Activated T-cell treated with anti-CD3 and anti-CD28 coated beads, Interleukin-2, amount 50 U/mL, for 72 hours (primary cell): ENCODE results near the gene FAH. TPM values are rescaled to one million over a fixed set of nuclear protein-coding genes. Genes with fewer than 3 reads are reported as not detected.

ENCODE experiments used
- ATAC-seq, 2 donors: fragments of 150-1000 bp; cut with Tn5 transposase; replicated peaks in 1 of 2; 2 replicates each; pipeline ENCODE4 v1.10.0; 2021; ENCODE audit warnings: moderate library complexity in 2 of 2, mild to moderate bottlenecking in 1 of 2
- DNase-seq, 2 donors: peaks; one replicate each; pipeline ENCODE4 v3.0.0; 2021 to 2022; ENCODE audit warnings: mixed read lengths in 1 of 2
- H3K27ac Mint-ChIP-seq: one replicate; pipeline ENCODE4 v1.8.0; 2022; ENCODE audit warnings: mild to moderate bottlenecking, moderate library complexity, mixed read lengths
- H3K27me3 Mint-ChIP-seq: one replicate; pipeline ENCODE4 v1.8.0; 2022; ENCODE audit warnings: low read depth, mixed read lengths
- H3K36me3 Mint-ChIP-seq, 2 donors: one replicate each; pipeline ENCODE4 v1.8.0; 2022; ENCODE audit warnings: mixed read lengths in 2 of 2, mild to moderate bottlenecking in 1 of 2; ENCODE audit not compliant: insufficient read depth in 2 of 2
- H3K4me1 Mint-ChIP-seq: one replicate; pipeline ENCODE4 v1.8.0; 2022; ENCODE audit warnings: low read depth, mixed read lengths
- H3K4me3 Mint-ChIP-seq, 2 donors: one replicate each; pipeline ENCODE4 v1.8.0; 2022; ENCODE audit warnings: mild to moderate bottlenecking in 2 of 2, mixed read lengths in 2 of 2, moderate library complexity in 2 of 2
- H3K9me3 Mint-ChIP-seq, 2 donors: one replicate each; pipeline ENCODE4 v1.8.0; 2022; ENCODE audit warnings: mixed read lengths in 2 of 2
- total RNA-seq, 2 donors: library from RNA; stranded (reverse); gene quantifications; one replicate each; pipeline ENCODE4 v1.2.3, GENCODE V29; 2022

The FAH gene
- total RNA-seq, 2 donors from 2014 or later: 66.3 to 74.3 TPM

DNA sequence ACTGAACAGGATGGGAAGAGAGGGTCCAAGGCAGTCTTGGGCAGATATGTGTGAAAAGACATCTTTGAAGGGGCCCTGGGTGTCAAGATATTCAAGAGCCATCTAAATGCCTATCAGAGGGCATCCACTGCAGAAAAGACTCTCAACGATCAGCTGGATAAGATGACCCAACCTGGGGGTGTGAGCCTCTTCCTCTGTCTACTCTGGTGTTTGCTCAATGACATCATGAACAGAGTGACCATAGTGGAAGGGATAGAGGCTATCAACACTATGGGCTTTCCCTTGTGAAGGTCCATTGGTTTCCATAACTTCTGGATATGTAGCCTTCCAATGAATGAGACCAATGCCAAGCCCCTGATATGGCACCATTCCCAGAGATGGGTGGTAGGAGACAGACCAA, 42.1 kb downstream of the FAH start:
- H3K27ac Mint-ChIP-seq: no peak overlapping the region
- H3K27me3 Mint-ChIP-seq: peaks cover 12% of the 10 kb centered on the region
- H3K4me3 Mint-ChIP-seq: no peak overlapping the region
- H3K4me1 Mint-ChIP-seq: no peaks in the 10 kb centered on the region
- H3K36me3 Mint-ChIP-seq: no peaks in the 10 kb centered on the region
- no peak for DNase-seq
- no peaks in the 10 kb centered on the region for H3K9me3 Mint-ChIP-seq
- ATAC-seq: no peak

DNA sequence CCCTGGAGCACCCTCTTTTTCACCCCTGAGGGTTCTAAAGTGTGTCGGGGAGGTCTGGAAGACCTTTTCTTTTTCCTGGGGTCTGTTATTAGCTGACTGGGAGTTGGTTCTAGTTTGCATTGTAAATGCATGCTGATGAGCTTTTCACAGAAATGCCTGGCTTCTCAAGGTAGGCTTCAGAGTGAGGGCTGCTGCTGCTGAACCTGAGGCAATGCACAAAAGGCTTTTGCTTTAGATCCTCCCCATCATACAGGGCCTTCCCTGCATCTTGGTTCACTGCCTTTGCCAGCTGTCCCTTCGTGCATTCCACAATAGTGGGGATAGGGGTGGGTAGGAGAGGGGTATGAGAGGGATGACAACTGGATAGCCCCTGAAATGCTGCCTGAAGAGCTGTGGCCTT, 46.6 kb downstream of the FAH start:
- ATAC-seq (no peak), DNase-seq (no peak)
- no peak overlapping the region for H3K4me3 Mint-ChIP-seq
- H3K9me3 Mint-ChIP-seq: no peaks in the 10 kb centered on the region
- H3K27ac Mint-ChIP-seq: no peak overlapping the region
- H3K4me1 Mint-ChIP-seq: no peaks in the 10 kb centered on the region
- peaks cover 16% of the 10 kb centered on the region for H3K27me3 Mint-ChIP-seq
- H3K36me3 Mint-ChIP-seq: no peaks in the 10 kb centered on the region

DNA sequence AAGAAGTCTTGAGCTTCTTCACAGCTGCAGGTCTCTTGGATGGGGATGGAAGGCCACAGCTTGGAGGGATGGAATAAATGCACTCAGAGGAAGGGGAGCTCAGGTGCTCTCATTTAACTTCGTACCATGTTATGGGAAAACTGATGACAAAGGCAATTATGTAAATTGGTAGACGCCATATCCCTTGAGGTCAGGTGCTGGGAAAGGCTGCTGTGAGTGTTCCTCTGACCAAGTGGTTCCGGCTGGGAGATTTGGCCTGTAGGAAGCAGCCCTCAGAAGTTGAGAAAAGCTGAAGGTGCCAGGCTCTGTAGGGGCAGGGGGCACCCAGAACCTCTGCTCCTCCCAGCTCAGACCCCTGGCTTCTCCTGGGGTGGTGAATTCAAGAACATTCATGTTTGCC, 47.1 kb downstream of the FAH start:
- Mint-ChIP-seq H3K9me3 (no peaks in the 10 kb centered on the region), H3K27ac (no peak overlapping the region), H3K27me3 (peaks cover 19% of the 10 kb centered on the region)

DNA sequence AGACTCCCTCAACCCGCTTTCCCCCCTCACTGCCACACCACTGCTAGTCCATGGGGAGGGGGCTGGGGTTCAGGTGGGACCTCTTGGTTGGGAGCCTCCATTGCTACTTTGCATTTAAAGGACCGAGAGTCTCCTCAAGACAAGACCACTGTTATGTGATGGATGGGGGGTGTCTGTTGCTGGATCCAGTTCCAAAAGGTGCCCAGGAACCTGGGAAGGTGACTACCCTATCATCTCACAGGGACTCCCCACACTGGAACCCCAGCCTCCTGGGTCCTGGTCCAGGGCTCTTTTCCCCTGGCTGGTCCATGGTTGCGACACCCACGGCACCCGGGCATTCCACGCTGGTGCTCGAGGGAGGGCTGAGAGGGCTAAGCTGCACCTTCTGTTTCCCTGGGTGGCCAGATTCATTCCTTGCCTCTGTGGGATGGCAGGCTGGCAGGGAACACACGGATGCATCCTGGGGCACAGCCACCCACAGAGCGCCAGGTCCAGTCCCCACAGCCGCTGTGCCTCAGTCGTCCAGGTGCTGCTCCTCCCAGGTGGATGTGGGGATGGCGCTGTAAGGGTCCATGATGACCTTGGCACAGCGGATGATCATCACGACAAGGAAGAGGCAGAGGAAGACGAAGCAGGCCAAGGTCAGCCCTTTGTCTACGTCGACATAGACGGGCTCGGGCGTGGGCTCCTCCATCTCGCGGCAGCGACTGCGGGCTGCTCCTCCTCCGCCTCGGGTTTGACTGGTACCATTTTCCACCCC, 48.6 kb downstream of the FAH start:
- DNase-seq (no peak), ATAC-seq (no peak)
- H3K4me3 Mint-ChIP-seq: no peak overlapping the region
- H3K9me3 Mint-ChIP-seq: no peaks in the 10 kb centered on the region
- no peak overlapping the region for H3K27ac Mint-ChIP-seq
- H3K36me3 Mint-ChIP-seq: no peaks in the 10 kb centered on the region
- H3K27me3 Mint-ChIP-seq: peaks cover 27% of the 10 kb centered on the region
- no peaks in the 10 kb centered on the region for H3K4me1 Mint-ChIP-seq

More for the DNA sequence above, 47.1 kb downstream of the FAH start:
- Mint-ChIP-seq H3K4me3 (no peak overlapping the region), H3K4me1 (no peaks in the 10 kb centered on the region), H3K36me3 (no peaks in the 10 kb centered on the region)
- DNase-seq: no peak
- no peak for ATAC-seq

GRCh38 chr15:80202016-80202315, 49.2 kb downstream of the FAH start:
- ATAC-seq (no peak), DNase-seq (no peak)
- no peaks in the 10 kb centered on the region for H3K4me1 Mint-ChIP-seq
- no peak overlapping the region for H3K4me3 Mint-ChIP-seq
- H3K27me3 Mint-ChIP-seq: peaks cover 32% of the 10 kb centered on the region
- H3K36me3 Mint-ChIP-seq: no peaks in the 10 kb centered on the region
- no peaks in the 10 kb centered on the region for H3K9me3 Mint-ChIP-seq
- H3K27ac Mint-ChIP-seq: no peak overlapping the region

DNA sequence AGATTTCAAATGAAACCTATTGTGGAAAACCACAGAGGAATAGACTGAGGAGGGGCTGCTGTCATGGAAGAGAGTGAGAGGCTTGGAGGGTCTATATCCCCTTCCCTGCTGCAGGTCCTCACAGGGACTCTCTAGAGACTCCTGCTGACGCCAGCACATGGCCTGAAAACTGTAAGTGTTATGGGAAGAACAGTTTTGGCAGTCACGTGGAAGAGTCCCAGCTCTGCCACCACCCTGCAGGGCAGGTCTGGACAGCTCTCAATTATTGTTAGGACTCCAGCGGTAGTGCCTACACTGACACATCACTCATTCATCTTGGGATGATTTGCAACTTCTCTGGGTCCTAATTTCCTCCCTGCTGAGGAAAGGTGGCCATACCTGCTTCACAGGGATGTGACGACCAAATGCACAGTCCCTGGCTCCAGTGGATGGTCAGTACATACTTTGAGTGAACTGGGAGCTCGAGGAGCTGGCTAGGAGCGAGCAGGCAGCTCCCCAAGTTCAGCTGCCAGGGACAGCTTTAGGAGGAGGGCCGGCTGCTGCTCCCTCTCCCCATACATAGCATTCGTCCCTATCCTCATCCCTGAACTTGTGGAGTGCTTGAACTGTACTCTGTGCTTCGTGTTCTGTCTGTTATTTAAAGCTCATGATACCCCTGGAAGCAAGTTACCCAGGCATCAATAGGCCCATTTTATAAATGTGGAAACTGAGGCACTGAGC, 50.0 kb downstream of the FAH start:
- no peak overlapping the region for H3K4me3 Mint-ChIP-seq
- ATAC-seq: no peak
- no peaks in the 10 kb centered on the region for H3K4me1 Mint-ChIP-seq
- peaks cover 40% of the 10 kb centered on the region for H3K27me3 Mint-ChIP-seq
- H3K9me3 Mint-ChIP-seq: no peaks in the 10 kb centered on the region
- H3K36me3 Mint-ChIP-seq: no peaks in the 10 kb centered on the region
- no peak overlapping the region for H3K27ac Mint-ChIP-seq
- DNase-seq: no peak

DNA sequence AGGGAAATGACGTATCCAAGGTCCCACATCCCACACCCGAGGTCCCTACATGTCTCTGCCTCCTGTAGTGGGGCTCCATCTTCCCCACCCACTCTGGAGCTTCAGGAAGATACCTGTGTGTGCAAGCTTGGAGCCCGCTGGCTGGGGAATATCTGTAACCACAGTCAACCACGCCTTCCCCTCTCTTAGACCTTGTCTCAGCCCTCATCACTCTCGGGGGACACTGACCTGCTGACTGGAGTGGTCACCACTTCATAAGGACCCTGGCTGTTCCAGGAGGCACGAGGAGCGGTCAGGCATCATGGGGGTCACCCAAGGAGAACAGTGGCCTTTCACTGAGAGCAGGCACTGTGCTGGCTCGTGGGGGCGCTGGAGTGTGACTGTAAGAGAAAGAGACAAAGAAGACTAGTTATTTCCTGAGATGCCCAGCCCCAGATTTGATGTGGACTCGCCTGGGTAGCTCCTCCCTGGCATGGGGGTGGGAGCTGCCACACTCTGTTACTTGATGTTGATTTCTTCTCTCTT, 50.6 kb downstream of the FAH start:
- DNase-seq: no peak
- H3K27me3 Mint-ChIP-seq: peaks cover 40% of the 10 kb centered on the region
- no peak overlapping the region for H3K27ac Mint-ChIP-seq
- H3K4me1 Mint-ChIP-seq: no peaks in the 10 kb centered on the region
- H3K36me3 Mint-ChIP-seq: no peaks in the 10 kb centered on the region
- no peak overlapping the region for H3K4me3 Mint-ChIP-seq
- ATAC-seq: no peak
- H3K9me3 Mint-ChIP-seq: no peaks in the 10 kb centered on the region

DNA sequence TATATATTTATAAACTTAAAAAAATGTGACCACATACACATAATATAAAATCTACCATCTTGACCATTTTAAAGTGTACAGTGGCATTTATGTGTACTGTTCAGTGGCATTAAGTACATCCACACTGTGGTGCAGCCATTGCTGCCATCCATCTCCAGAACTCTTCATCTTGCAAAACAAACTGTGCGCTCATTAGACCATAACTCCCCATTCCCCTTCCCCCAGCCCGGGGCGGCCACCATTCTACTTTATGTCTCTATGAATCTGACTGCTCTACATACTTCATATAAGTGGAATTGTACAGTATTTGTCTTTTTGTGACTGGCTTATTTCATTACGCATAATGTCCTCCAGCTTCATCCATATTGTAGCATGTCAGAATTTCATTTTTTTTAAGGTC, 51.4 kb downstream of the FAH start:
- Mint-ChIP-seq H3K4me3 (no peak overlapping the region), H3K9me3 (no peaks in the 10 kb centered on the region), H3K27me3 (peaks cover 32% of the 10 kb centered on the region), H3K36me3 (no peaks in the 10 kb centered on the region), H3K4me1 (no peaks in the 10 kb centered on the region), H3K27ac (no peak overlapping the region)
- ATAC-seq (no peak), DNase-seq (no peak)

DNA sequence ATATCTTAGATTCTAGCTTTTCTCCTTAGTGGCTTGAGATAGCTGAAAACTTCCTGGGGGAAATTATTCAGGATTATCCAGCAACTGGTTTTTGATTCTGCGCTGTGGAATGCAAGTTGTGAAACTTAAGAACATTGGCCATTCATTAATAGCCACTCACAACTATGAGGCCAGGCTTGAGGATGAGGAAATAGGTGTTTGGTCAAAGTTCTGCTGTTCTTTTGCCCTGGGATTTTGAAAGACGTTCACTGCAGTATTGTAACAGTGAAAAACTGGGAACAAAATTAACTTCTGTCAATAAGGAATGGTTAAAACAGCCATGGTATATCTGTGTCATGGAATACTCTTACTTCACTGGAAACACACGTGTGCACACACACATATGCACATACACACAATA, 55.1 kb downstream of the FAH start:
- Mint-ChIP-seq H3K27me3 (peaks cover 38% of the 10 kb centered on the region), H3K4me3 (no peak overlapping the region), H3K36me3 (no peaks in the 10 kb centered on the region), H3K9me3 (no peaks in the 10 kb centered on the region), H3K4me1 (no peaks in the 10 kb centered on the region), H3K27ac (no peak overlapping the region)
- DNase-seq (no peak), ATAC-seq (no peak)

GRCh38 chr15:80208758-80209734, 56.2 kb downstream of the FAH start:
- Mint-ChIP-seq H3K4me3 (no peak overlapping the region), H3K36me3 (no peaks in the 10 kb centered on the region), H3K4me1 (no peaks in the 10 kb centered on the region), H3K9me3 (no peaks in the 10 kb centered on the region), H3K27ac (no peak overlapping the region), H3K27me3 (peaks cover 47% of the 10 kb centered on the region)
- ATAC-seq: no peak
- DNase-seq: no peak

GRCh38 chr15:80210611-80211573, 58.1 kb downstream of the FAH start:
- ATAC-seq (no peak), DNase-seq (no peak)
- no peaks in the 10 kb centered on the region for H3K4me1 Mint-ChIP-seq
- H3K27ac Mint-ChIP-seq: no peak overlapping the region
- H3K4me3 Mint-ChIP-seq: no peak overlapping the region
- H3K27me3 Mint-ChIP-seq: peaks cover 36% of the 10 kb centered on the region
- H3K36me3 Mint-ChIP-seq: no peaks in the 10 kb centered on the region
- H3K9me3 Mint-ChIP-seq: no peaks in the 10 kb centered on the region

- ATAC-seq (no peak), DNase-seq (no peak)
- no peaks in the 10 kb centered on the region for H3K36me3 Mint-ChIP-seq
- no peaks in the 10 kb centered on the region for H3K9me3 Mint-ChIP-seq
- H3K4me1 Mint-ChIP-seq: no peaks in the 10 kb centered on the region
- H3K27ac Mint-ChIP-seq: no peak overlapping the region
- no peak overlapping the region for H3K4me3 Mint-ChIP-seq
- peaks cover 28% of the 10 kb centered on the region for H3K27me3 Mint-ChIP-seq
Observed at GRCh38 chr15:80211976-80212375, 59.2 kb downstream of the FAH start.
